Suprapubic skin (tissue), 4 donors: ENCODE measurements around the gene WDR91. TPM values are rescaled to one million over a fixed set of nuclear protein-coding genes. Genes with fewer than 3 reads are reported as not detected.

Source experiments
- DNase-seq, 2 donors: peaks; one replicate each; pipeline ENCODE4 v3.0.0-alpha.2; 2019; ENCODE audit warnings: low spot score in 2 of 2
- H3K27ac ChIP-seq: fragments of 200-600 bp; sonication (generic); one replicate; pipeline ENCODE4 v1.5.1; 2019
- H3K27me3 ChIP-seq: fragments of 200-600 bp; sonication (generic); one replicate; pipeline ENCODE4 v1.5.1; 2019
- H3K36me3 ChIP-seq: fragments of 200-600 bp; sonication (generic); one replicate; pipeline ENCODE4 v1.5.1; 2019
- H3K4me1 ChIP-seq: fragments of 200-600 bp; sonication (generic); one replicate; pipeline ENCODE4 v1.5.1; 2019
- H3K4me3 ChIP-seq: fragments of 200-600 bp; sonication (generic); one replicate; pipeline ENCODE4 v1.5.1; 2019; ENCODE audit warnings: mild to moderate bottlenecking
- H3K9me3 ChIP-seq: fragments of 200-600 bp; sonication (generic); one replicate; pipeline ENCODE4 v1.5.1; 2019
- CTCF ChIP-seq, 2 donors: fragments of 200-600 bp in 1 of 2; fragments of 450-650 bp in 1 of 2; sonication (generic) in 1 of 2; IDR thresholded peaks; one replicate each; pipeline ENCODE4 v1.5.1; 2016 to 2019; ENCODE audit warnings: antibody characterized with exemption in 2 of 2, mild to moderate bottlenecking in 1 of 2, moderate library complexity in 1 of 2
- EP300 ChIP-seq: sonication (generic); formaldehyde crosslinking; IDR thresholded peaks from one replicate; pipeline ENCODE4 v1.6.1; 2017; ENCODE audit warnings: antibody characterized with exemption
- POLR2A ChIP-seq, 2 donors: fragments of 450-650 bp; IDR thresholded peaks; one replicate each; pipeline ENCODE4 v1.6.1; 2017; ENCODE audit warnings: antibody characterized with exemption in 2 of 2, mild to moderate bottlenecking in 2 of 2, moderate library complexity in 2 of 2
- POLR2AphosphoS5 ChIP-seq, 3 donors: sonication (generic); formaldehyde crosslinking; IDR thresholded peaks; one replicate each; pipeline ENCODE4 v1.6.1; 2017; ENCODE audit warnings: antibody characterized with exemption in 3 of 3
- WGBS: methylation state at CpG from one replicate; pipeline ENCODE4 v1.1.5; 2018; 5-methylcytosine and 5-hydroxymethylcytosine counted together
- total RNA-seq, 4 donors: library from RNA; depleted of rRNA; stranded (reverse); fragments of >200 nt; gene quantifications; one replicate each; pipeline ENCODE4 v1.1.0, GENCODE V29; 2016

Gene WDR91
- total RNA-seq, 4 donors from 2014 or later = 18.1 to 38.9 (median 29.4) TPM

DNA sequence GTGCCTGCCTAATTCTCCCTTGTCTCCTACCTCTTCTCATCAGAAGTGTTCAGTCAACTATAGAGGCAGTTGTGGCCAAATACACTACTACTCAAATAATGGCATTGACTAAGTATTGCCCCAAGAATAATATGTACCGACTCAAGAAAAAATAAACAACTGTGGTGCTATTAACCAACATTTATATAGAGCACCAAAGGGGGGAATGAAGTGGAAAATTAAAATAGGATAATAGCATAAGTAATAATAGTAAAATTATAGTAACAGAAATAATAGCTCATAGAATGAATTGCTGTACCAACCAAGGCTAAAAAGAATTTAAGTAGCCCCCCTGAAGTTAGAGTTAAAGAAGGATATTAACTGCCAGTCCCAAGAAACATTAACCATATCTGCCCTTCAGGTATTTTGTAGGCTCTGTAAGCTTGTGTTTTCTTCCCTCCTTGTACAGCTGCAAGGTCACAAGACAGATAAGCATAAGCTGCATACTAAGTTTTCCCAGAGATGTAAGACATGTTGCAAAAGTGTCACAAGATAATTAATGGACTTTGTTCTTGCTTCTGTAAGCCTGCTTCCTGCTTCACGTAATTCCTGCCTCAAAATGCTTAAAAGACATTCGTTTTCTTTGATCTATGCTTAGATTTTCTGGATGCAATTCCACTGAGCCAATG lies 29.9 kb downstream of the WDR91 start:
- peaks cover 50% of the 10 kb centered on the region for H3K9me3 ChIP-seq
- WGBS = 87% methylated on average over 3 of the region's 3 CpGs
- no peak for TF ChIP-seq CTCF (IDR thresholded peaks at IDR 0.05)
- no peak for TF ChIP-seq EP300
- no peak for TF ChIP-seq POLR2AphosphoS5 (IDR thresholded peaks at IDR 0.05)
- no peak for TF ChIP-seq POLR2A (IDR thresholded peaks at IDR 0.05)
- DNase-seq = no peak
- no peaks in the 10 kb centered on the region for H3K27me3 ChIP-seq
- H3K4me3 ChIP-seq = no peak overlapping the region
- H3K27ac ChIP-seq = no peak overlapping the region
- H3K4me1 ChIP-seq = no peaks in the 10 kb centered on the region
- peaks cover 47% of the 10 kb centered on the region for H3K36me3 ChIP-seq

DNA sequence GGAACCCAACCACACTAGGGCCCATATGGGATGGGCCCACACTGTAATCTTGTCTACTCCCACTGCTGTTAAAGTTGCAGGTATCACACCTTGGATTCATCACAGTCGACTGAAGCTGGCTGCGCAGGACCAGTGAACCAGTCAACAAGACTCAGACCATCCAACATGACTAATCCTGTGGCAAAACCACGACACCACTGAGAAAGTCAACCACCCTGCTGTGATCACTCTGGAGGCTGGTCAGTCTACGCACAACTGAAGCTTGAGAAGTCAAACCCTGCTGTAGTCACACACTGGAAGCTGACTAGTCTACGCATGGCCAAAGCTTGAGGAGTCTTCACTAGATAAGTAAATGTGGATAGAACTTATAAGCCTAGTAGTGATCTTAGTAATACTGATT lies 31.2 kb downstream of the WDR91 start:
- H3K27ac ChIP-seq = no peak overlapping the region
- peak in 1 of 2 donors; percentile 38 for DNase-seq
- H3K36me3 ChIP-seq = peaks cover 34% of the 10 kb centered on the region
- H3K27me3 ChIP-seq = no peaks in the 10 kb centered on the region
- H3K4me1 ChIP-seq = peaks cover 6% of the 10 kb centered on the region
- peaks cover 50% of the 10 kb centered on the region for H3K9me3 ChIP-seq
- TF ChIP-seq EP300 = no peak
- no peak for TF ChIP-seq CTCF (IDR thresholded peaks at IDR 0.05)
- TF ChIP-seq POLR2AphosphoS5 (IDR thresholded peaks at IDR 0.05) = no peak
- TF ChIP-seq POLR2A (IDR thresholded peaks at IDR 0.05) = no peak
- H3K4me3 ChIP-seq = no peak overlapping the region
- WGBS = 98% methylated on average over 5 of the region's 5 CpGs

- H3K4me3 ChIP-seq = no peak overlapping the region
- peak in 1 of 2 donors; percentile 37 for DNase-seq
- H3K27ac ChIP-seq = no peak overlapping the region
- H3K36me3 ChIP-seq = peaks cover 27% of the 10 kb centered on the region
- H3K27me3 ChIP-seq = no peaks in the 10 kb centered on the region
- H3K4me1 ChIP-seq = peaks cover 6% of the 10 kb centered on the region
- 85% methylated on average over 6 of the region's 8 CpGs for WGBS
- TF ChIP-seq POLR2A (IDR thresholded peaks at IDR 0.05) = no peak
- no peak for TF ChIP-seq EP300
- TF ChIP-seq POLR2AphosphoS5 (IDR thresholded peaks at IDR 0.05) = no peak
- no peak for TF ChIP-seq CTCF (IDR thresholded peaks at IDR 0.05)
- H3K9me3 ChIP-seq = peaks cover 50% of the 10 kb centered on the region
Observed at GRCh38 chr7:135179321-135179925, 31.9 kb downstream of the WDR91 start.

DNA sequence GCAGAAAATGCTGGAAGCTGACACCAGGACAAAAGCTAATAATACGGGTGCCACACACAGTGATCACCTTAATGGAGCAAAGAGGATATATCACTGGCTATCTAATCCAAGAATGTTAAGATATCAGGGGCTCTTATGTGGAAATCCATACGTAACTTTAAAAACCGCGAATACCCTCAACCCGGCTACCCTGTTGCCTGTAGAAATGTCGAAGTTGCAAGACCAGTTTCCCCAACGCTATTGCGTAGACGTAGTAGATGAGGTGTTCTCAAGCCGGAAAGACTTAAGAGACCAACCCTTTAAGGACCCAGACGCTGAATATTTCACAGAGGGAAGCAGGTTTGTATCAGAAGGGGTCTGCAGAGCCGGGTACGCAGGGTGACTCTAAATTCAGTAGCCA lies 33.0 kb downstream of the WDR91 start:
- TF ChIP-seq EP300 (no peak), POLR2AphosphoS5 (IDR thresholded peaks at IDR 0.05) (no peak), CTCF (IDR thresholded peaks at IDR 0.05) (no peak), POLR2A (IDR thresholded peaks at IDR 0.05) (no peak)
- no peak overlapping the region for H3K27ac ChIP-seq

DNA sequence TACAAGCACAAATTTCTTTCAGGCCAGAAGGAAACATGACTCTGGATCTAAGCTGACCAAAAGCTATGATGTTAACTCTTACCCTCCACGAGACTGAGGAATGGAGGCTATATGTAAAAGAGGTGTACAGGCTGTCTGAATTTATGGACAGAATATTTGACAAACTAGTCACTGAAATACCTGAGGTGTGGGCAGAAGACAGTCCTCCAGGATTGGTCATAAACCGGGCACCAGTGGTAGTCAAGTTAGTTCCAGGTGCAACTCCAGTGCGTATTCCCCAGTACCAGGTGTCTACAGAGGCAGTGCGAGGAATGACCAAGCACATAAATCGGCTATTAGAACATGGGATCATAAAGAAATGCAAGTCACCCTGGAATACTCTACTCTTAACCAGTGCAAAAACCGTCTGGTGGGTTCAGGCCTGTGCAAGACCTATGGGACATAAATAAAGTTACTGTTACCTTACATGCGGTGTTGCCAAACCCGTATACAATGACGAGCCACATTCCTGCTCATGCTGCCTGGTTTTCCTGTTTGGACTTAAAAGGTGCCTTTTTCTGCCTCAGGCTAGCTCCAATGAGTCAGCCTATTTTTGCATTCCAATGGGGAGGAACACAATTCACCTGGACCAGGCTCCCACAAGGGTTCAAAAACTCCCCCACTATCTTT lies 34.2 kb downstream of the WDR91 start:
- Histone ChIP-seq H3K27me3 (no peaks in the 10 kb centered on the region), H3K27ac (peak overlapping the region; percentile 46), H3K9me3 (peaks cover 33% of the 10 kb centered on the region), H3K4me3 (no peak overlapping the region), H3K36me3 (peaks cover 5% of the 10 kb centered on the region), H3K4me1 (peaks cover 6% of the 10 kb centered on the region)
- WGBS = 73% methylated on average over 9 of the region's 9 CpGs
- DNase-seq = no peak
- TF ChIP-seq POLR2AphosphoS5 (IDR thresholded peaks at IDR 0.05) = no peak
- TF ChIP-seq CTCF (IDR thresholded peaks at IDR 0.05) = no peak
- no peak for TF ChIP-seq POLR2A (IDR thresholded peaks at IDR 0.05)
- no peak for TF ChIP-seq EP300

More for the DNA sequence above, 33.0 kb downstream of the WDR91 start:
- Histone ChIP-seq H3K27me3 (no peaks in the 10 kb centered on the region), H3K9me3 (peaks cover 44% of the 10 kb centered on the region), H3K36me3 (peaks cover 17% of the 10 kb centered on the region), H3K4me1 (peaks cover 6% of the 10 kb centered on the region), H3K4me3 (no peak overlapping the region)
- 94% methylated on average over 13 of the region's 13 CpGs for WGBS
- no peak for DNase-seq
